WTC11 (cell line): ENCODE data around the gene STUM.

Source experiments
- ATF1 ChIP-seq: sonication (generic); formaldehyde crosslinking; IDR thresholded peaks from 2 replicates; pipeline ENCODE4 v1.8.1; 2023; ENCODE audit warnings: mild to moderate bottlenecking, moderate library complexity, missing genetic modification reagents
- CTCF ChIP-seq: fragments of 200-600 bp; IDR thresholded peaks from 2 replicates; pipeline ENCODE4 v1.8.0; 2022; ENCODE audit warnings: antibody characterized with exemption
- ESRRA ChIP-seq: sonication (generic); formaldehyde crosslinking; IDR thresholded peaks from 2 replicates; pipeline ENCODE4 v1.8.1; 2022; ENCODE audit warnings: mild to moderate bottlenecking, missing genetic modification reagents, borderline replicate concordance
- ETV6 ChIP-seq: sonication (generic); formaldehyde crosslinking; IDR thresholded peaks from 2 replicates; pipeline ENCODE4 v1.8.1; 2022; ENCODE audit warnings: mild to moderate bottlenecking, missing genetic modification reagents
- FOXJ3 ChIP-seq: sonication (generic); formaldehyde crosslinking; IDR thresholded peaks from 2 replicates; pipeline ENCODE4 v1.9.0; 2021; ENCODE audit warnings: missing genetic modification reagents, mild to moderate bottlenecking, borderline replicate concordance
- GABPB1 ChIP-seq: sonication (generic); formaldehyde crosslinking; IDR thresholded peaks from 2 replicates; pipeline ENCODE4 v1.8.1; 2023; ENCODE audit warnings: mild to moderate bottlenecking, missing genetic modification reagents
- IRF1 ChIP-seq: sonication (generic); formaldehyde crosslinking; IDR thresholded peaks from 2 replicates; pipeline ENCODE4 v1.8.0; 2023; ENCODE audit warnings: missing genetic modification reagents
- NFYB ChIP-seq: sonication (generic); formaldehyde crosslinking; conservative IDR thresholded peaks from 2 replicates; pipeline ENCODE4 v1.8.0; 2022; ENCODE audit warnings: low read depth, missing genetic modification reagents
- SMAD4 ChIP-seq: sonication (generic); formaldehyde crosslinking; IDR thresholded peaks from 2 replicates; pipeline ENCODE4 v1.8.0; 2022; ENCODE audit warnings: mild to moderate bottlenecking, missing genetic modification reagents
- USF2 ChIP-seq: sonication (generic); formaldehyde crosslinking; IDR thresholded peaks from 2 replicates; pipeline ENCODE4 v1.8.1; 2023; ENCODE audit warnings: mild to moderate bottlenecking, missing genetic modification reagents, moderate library complexity
- ZBTB21 ChIP-seq: sonication (generic); formaldehyde crosslinking; IDR thresholded peaks from 2 replicates; pipeline ENCODE4 v1.8.1; 2023; ENCODE audit warnings: mild to moderate bottlenecking, missing genetic modification reagents, borderline replicate concordance
- ZBTB43 ChIP-seq: sonication (generic); formaldehyde crosslinking; IDR thresholded peaks from 2 replicates; pipeline ENCODE4 v1.8.1; 2023; ENCODE audit warnings: mild to moderate bottlenecking, missing genetic modification reagents
- ZNF138 ChIP-seq: sonication (generic); formaldehyde crosslinking; conservative IDR thresholded peaks from 2 replicates; pipeline ENCODE4 v1.8.1; 2022; ENCODE audit warnings: mild to moderate bottlenecking, moderate library complexity, missing genetic modification reagents
- ZNF263 ChIP-seq: sonication (generic); formaldehyde crosslinking; IDR thresholded peaks from 2 replicates; pipeline ENCODE4 v1.8.1; 2022; ENCODE audit warnings: low read depth, mild to moderate bottlenecking, moderate library complexity, missing genetic modification reagents

- no peak for TF ChIP-seq GABPB1 (CRISPR knock-in tag)
- TF ChIP-seq CTCF = no peak
- TF ChIP-seq FOXJ3 (CRISPR knock-in tag) = no peak
- TF ChIP-seq ETV6 (CRISPR knock-in tag) = no peak
- TF ChIP-seq ESRRA (CRISPR knock-in tag) = no peak
- no peak for TF ChIP-seq ZNF138 (CRISPR knock-in tag)
- TF ChIP-seq SMAD4 (CRISPR knock-in tag) = no peak
- no peak for TF ChIP-seq ZNF263 (CRISPR knock-in tag)
- TF ChIP-seq ZBTB21 = no peak
- TF ChIP-seq NFYB = no peak
- TF ChIP-seq ZBTB43 (CRISPR knock-in tag) = no peak
- TF ChIP-seq USF2 = no peak
- TF ChIP-seq IRF1 = no peak
- TF ChIP-seq ATF1 (CRISPR knock-in tag) = no peak
These were observed 23.8 kb downstream of the STUM start for GRCh38 chr1:226572325-226572726.
